SU-DHL-6 (cell line): ENCODE results near the gene WSCD2.
"Not testable (repeated sequence)": the region's sequence is repeated elsewhere in the genome, so short reads cannot be mapped to it uniquely, and the experiment has no call there.

Source experiments
- H2AFZ ChIP-seq: fragments of 200-600 bp; sonication (generic); 2 replicates; pipeline ENCODE4 v1.6.1; 2014; ENCODE audit warnings: low read depth, mild to moderate bottlenecking, moderate library complexity, mixed read lengths, antibody characterized with exemption, low read length; ENCODE audit not compliant: severe bottlenecking
- H3F3A ChIP-seq: fragments of 200-600 bp; shearing (Covaris generic); 2 replicates; pipeline ENCODE4 v1.6.0; 2016; ENCODE audit warnings: antibody characterized with exemption, mild to moderate bottlenecking; ENCODE audit not compliant: insufficient read depth
- H3K27ac ChIP-seq: fragments of 200-600 bp; sonication (generic); 2 replicates; pipeline ENCODE4 v1.5.1; 2016; ENCODE audit warnings: low read depth, mild to moderate bottlenecking, low read length, moderate library complexity, mixed read lengths
- H3K27me3 ChIP-seq: fragments of 200-600 bp; sonication (generic), shearing (Covaris generic); 2 replicates; pipeline ENCODE4 v1.6.0; 2014; ENCODE audit warnings: mild to moderate bottlenecking, low read length
- H3K36me3 ChIP-seq: fragments of 200-600 bp; sonication (generic); 2 replicates; pipeline ENCODE4 v1.6.1; 2014; ENCODE audit warnings: mild to moderate bottlenecking, low read length, mixed read lengths
- H3K4me2 ChIP-seq: fragments of 300-600, 200-600 bp; shearing (Covaris generic), sonication (generic); 2 replicates; pipeline ENCODE4 v1.6.0; 2014; ENCODE audit warnings: low read length, low read depth, mild to moderate bottlenecking; ENCODE audit not compliant: poor library complexity, severe bottlenecking
- H3K4me3 ChIP-seq: fragments of 200-600 bp; sonication (generic); 2 replicates; pipeline ENCODE4 v1.5.1; 2014; ENCODE audit warnings: antibody characterized with exemption, low read length, mild to moderate bottlenecking, mixed read lengths; ENCODE audit not compliant: insufficient read depth, poor library complexity, severe bottlenecking
- H3K79me2 ChIP-seq: fragments of 200-600 bp; sonication (generic); 2 replicates; pipeline ENCODE4 v1.6.1; 2014; ENCODE audit warnings: mild to moderate bottlenecking, low read length, moderate library complexity; ENCODE audit not compliant: insufficient read depth
- H3K9ac ChIP-seq: fragments of 200-600 bp; sonication (generic); 2 replicates; pipeline ENCODE4 v1.7.0; 2014; ENCODE audit warnings: mild to moderate bottlenecking, low read length
- H3K9me2 ChIP-seq: fragments of 200-600 bp; sonication (generic); replicated peaks from 2 replicates; pipeline ENCODE4 v1.6.1; 2014; ENCODE audit warnings: low read length; ENCODE audit not compliant: insufficient read depth
- H3K9me3 ChIP-seq: fragments of 200-600 bp; sonication (generic); 2 replicates; pipeline ENCODE4 v1.6.1; 2014; ENCODE audit warnings: low read length, mixed read lengths; ENCODE audit not compliant: insufficient read depth
- H4K20me1 ChIP-seq: fragments of 200-600 bp; sonication (generic); 2 replicates; pipeline ENCODE4 v1.6.1; 2014; ENCODE audit warnings: low read depth, mild to moderate bottlenecking, antibody characterized with exemption, low read length, moderate library complexity, mixed read lengths
- EZH2phosphoT487 ChIP-seq: fragments of 200-600 bp; sonication (generic), shearing (Covaris generic); conservative IDR thresholded peaks from 2 replicates; pipeline ENCODE4 v1.6.1; 2018; ENCODE audit warnings: mild to moderate bottlenecking, antibody characterized with exemption, low read length, moderate library complexity, mixed read lengths
- TF ChIP-seq, protein P1 (sequence below): fragments of 200-600 bp; sonication (generic); IDR thresholded peaks from one replicate; pipeline ENCODE4 v1.5.1; 2017; ENCODE audit warnings: antibody characterized with exemption, mild to moderate bottlenecking, low read length, moderate library complexity; ENCODE audit not compliant: insufficient read depth, poor library complexity, severe bottlenecking

The WSCD2 gene

DNA sequence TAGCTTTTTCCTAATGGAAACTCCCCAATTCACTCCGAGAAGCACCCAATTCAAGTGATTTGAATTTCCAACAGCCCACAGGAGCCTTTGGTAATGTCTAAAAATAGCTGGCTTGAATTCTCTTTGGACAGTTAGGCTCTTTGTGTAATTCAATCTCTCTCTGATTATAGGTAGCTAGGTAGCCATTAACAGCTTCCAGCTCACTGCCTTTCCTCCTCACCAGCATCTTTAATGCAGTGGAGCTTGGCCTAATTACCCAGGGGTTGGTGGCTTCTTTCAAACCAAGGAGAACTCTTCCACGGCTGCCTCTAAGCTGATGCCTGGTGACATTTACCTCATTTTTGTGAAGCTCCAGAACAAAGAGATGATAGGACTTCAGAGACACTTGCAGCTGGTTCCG is 86.4 kb downstream of the WSCD2 start:
- H3K79me2 ChIP-seq, result no peaks in the 10 kb centered on the region
- H3K9me2 ChIP-seq, result no peaks in the 10 kb centered on the region
- H4K20me1 ChIP-seq, result no peaks in the 10 kb centered on the region
- H3K27me3 ChIP-seq, result no peaks in the 10 kb centered on the region
- no peak overlapping the region for H3K9ac ChIP-seq
- no peak overlapping the region for H3K4me2 ChIP-seq
- no peaks in the 10 kb centered on the region for H3K36me3 ChIP-seq
- H3K9me3 ChIP-seq, result no peaks in the 10 kb centered on the region
- H3K27ac ChIP-seq, result no peak overlapping the region
- no peak for TF ChIP-seq EZH2phosphoT487
- TF ChIP-seq, protein P1, sequence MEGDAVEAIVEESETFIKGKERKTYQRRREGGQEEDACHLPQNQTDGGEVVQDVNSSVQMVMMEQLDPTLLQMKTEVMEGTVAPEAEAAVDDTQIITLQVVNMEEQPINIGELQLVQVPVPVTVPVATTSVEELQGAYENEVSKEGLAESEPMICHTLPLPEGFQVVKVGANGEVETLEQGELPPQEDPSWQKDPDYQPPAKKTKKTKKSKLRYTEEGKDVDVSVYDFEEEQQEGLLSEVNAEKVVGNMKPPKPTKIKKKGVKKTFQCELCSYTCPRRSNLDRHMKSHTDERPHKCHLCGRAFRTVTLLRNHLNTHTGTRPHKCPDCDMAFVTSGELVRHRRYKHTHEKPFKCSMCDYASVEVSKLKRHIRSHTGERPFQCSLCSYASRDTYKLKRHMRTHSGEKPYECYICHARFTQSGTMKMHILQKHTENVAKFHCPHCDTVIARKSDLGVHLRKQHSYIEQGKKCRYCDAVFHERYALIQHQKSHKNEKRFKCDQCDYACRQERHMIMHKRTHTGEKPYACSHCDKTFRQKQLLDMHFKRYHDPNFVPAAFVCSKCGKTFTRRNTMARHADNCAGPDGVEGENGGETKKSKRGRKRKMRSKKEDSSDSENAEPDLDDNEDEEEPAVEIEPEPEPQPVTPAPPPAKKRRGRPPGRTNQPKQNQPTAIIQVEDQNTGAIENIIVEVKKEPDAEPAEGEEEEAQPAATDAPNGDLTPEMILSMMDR, result no peak
- no peak overlapping the region for H2AFZ ChIP-seq
- no peak overlapping the region for H3K4me3 ChIP-seq
- H3F3A ChIP-seq, result no peaks in the 10 kb centered on the region

GRCh38 chr12:108218921-108219320 is 89.8 kb downstream of the WSCD2 start:
- Histone ChIP-seq H3F3A (no peaks in the 10 kb centered on the region), H3K4me2 (no peak overlapping the region), H3K9me2 (no peaks in the 10 kb centered on the region), H3K36me3 (no peaks in the 10 kb centered on the region), H3K9ac (no peak overlapping the region), H3K27me3 (no peaks in the 10 kb centered on the region; the same call in 1 of the 2 replicates), H3K27ac (no peak overlapping the region), H3K79me2 (no peaks in the 10 kb centered on the region), H3K4me3 (no peak overlapping the region), H3K9me3 (no peaks in the 10 kb centered on the region), H2AFZ (no peak overlapping the region), H4K20me1 (no peaks in the 10 kb centered on the region)
- TF ChIP-seq, protein P1, result no peak
- TF ChIP-seq EZH2phosphoT487, result no peak

GRCh38 chr12:108225101-108225500 is 96.0 kb downstream of the WSCD2 start:
- not testable (repeated sequence) for H3K4me3 ChIP-seq, H3F3A ChIP-seq, H3K79me2 ChIP-seq, H3K9ac ChIP-seq, H3K27ac ChIP-seq, H3K9me2 ChIP-seq, H4K20me1 ChIP-seq, H3K27me3 ChIP-seq, H3K4me2 ChIP-seq, H3K9me3 ChIP-seq, H3K36me3 ChIP-seq, H2AFZ ChIP-seq

DNA sequence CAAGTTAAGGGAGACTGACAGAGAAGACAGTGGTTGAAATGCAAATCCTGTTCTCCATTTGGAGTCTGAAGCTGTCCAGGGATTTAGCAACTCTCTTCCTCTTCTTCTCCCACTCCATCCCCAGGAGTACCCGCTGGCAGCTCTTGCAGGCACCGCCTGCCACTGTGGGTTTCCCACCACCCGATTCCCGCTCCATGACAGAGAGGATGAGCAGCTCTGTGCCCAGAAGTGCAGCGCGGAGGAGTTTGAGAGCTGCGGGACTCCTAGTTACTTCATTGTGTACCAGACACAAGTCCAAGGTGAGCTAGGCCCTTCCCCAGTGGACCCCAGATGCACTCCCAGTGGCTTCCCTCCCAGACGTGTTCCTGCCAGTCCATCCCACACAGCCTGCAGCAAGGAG is 97.8 kb downstream of the WSCD2 start:
- H3K4me3 ChIP-seq, result no peak overlapping the region
- H4K20me1 ChIP-seq, result no peaks in the 10 kb centered on the region
- H3K4me2 ChIP-seq, result no peak overlapping the region
- no peaks in the 10 kb centered on the region for H3K9me3 ChIP-seq
- TF ChIP-seq, protein P1, result no peak
- TF ChIP-seq EZH2phosphoT487, result no peak
- H3K9me2 ChIP-seq, result no peaks in the 10 kb centered on the region
- H3K27me3 ChIP-seq, result no peaks in the 10 kb centered on the region; the same call in 1 of the 2 replicates
- H3K79me2 ChIP-seq, result no peaks in the 10 kb centered on the region
- H3F3A ChIP-seq, result no peaks in the 10 kb centered on the region
- no peaks in the 10 kb centered on the region for H3K36me3 ChIP-seq
- H3K27ac ChIP-seq, result no peak overlapping the region
- no peak overlapping the region for H2AFZ ChIP-seq
- H3K9ac ChIP-seq, result no peak overlapping the region
